ENCODE results near the gene SRRM2. TPM values are rescaled to one million over a fixed set of nuclear protein-coding genes. Genes with fewer than 3 reads are reported as not detected.

The SRRM2 gene
- total and polyA plus RNA-seq, 2 donors: 115 to 481 TPM

DNA sequence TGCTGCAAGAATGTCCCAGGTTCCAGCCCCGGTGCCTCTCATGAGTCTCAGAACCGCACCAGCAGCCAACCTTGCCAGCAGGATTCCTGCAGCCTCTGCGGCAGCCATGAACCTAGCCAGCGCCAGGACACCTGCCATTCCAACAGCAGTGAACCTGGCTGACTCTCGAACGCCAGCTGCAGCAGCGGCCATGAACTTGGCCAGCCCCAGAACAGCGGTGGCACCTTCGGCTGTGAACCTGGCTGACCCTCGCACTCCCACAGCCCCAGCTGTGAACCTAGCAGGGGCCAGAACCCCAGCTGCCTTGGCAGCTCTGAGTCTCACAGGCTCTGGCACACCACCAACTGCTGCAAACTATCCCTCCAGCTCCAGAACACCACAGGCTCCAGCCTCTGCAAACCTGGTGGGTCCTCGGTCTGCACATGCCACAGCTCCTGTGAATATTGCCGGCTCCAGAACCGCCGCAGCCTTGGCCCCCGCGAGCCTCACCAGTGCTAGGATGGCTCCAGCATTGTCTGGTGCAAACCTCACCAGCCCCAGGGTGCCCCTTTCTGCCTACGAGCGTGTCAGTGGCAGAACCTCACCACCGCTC, 14.8 kb downstream of the SRRM2 start:
- no peak for DNase-seq (ENCODE audit: extremely low spot score)
- 91% methylated on average over 19 of the region's 19 CpGs for WGBS
- Histone ChIP-seq H3K4me1 (ENCODE audit: insufficient read depth) (no peaks in the 10 kb centered on the region), H3K36me3 (ENCODE audit: insufficient read depth) (peaks cover 11% of the 10 kb centered on the region), H3K27ac (ENCODE audit: low read depth) (no peak overlapping the region), H3K4me3 (ENCODE audit: low read depth, low read length) (no peak overlapping the region)

GRCh38 chr16:2767891-2768290, 15.5 kb downstream of the SRRM2 start:
- H3K36me3 ChIP-seq (ENCODE audit: insufficient read depth): peaks cover 11% of the 10 kb centered on the region

GRCh38 chr16:2768403-2769089, 16.1 kb downstream of the SRRM2 start:
- no peak overlapping the region for H3K4me3 ChIP-seq (ENCODE audit: low read depth, low read length)
- H3K36me3 ChIP-seq (ENCODE audit: insufficient read depth): peaks cover 8% of the 10 kb centered on the region
- no peak for DNase-seq (ENCODE audit: extremely low spot score)
- WGBS: 78% methylated on average over 17 of the region's 17 CpGs
- H3K4me1 ChIP-seq (ENCODE audit: insufficient read depth): no peaks in the 10 kb centered on the region
- H3K27ac ChIP-seq (ENCODE audit: low read depth): no peak overlapping the region

More at GRCh38 chr16:2767891-2768290, 15.5 kb downstream of the SRRM2 start:
- no peak for DNase-seq (ENCODE audit: extremely low spot score)
- 69% methylated on average over 14 of the region's 14 CpGs for WGBS
- no peak overlapping the region for H3K27ac ChIP-seq (ENCODE audit: low read depth)
- no peaks in the 10 kb centered on the region for H3K4me1 ChIP-seq (ENCODE audit: insufficient read depth)
- no peak overlapping the region for H3K4me3 ChIP-seq (ENCODE audit: low read depth, low read length)

DNA sequence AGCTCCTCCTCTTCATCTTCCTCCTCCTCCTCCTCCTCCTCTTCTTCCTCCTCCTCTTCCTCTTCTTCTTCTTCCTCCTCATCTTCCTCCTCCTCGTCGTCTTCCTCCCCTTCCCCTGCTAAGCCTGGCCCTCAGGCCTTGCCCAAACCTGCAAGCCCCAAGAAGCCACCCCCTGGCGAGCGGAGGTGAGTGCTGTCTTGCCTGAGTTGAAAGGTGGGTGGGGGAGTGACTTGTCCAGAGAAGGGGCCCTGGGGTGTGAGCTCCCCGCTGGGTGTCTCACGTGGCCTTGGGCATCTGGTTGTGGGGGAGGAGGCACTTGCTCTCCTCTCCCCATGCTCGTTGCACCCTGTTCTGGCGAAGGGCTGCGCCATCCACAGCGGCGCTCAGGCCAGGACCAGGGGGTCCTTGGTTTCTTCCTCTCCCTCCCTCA, 16.7 kb downstream of the SRRM2 start:
- no peak overlapping the region for H3K4me3 ChIP-seq (ENCODE audit: low read depth, low read length)
- H3K36me3 ChIP-seq (ENCODE audit: insufficient read depth): peaks cover 8% of the 10 kb centered on the region
- H3K4me1 ChIP-seq (ENCODE audit: insufficient read depth): no peaks in the 10 kb centered on the region
- 83% methylated on average over 11 of the region's 11 CpGs for WGBS
- DNase-seq (ENCODE audit: extremely low spot score): no peak
- H3K27ac ChIP-seq (ENCODE audit: low read depth): no peak overlapping the region

- 76% methylated on average over 14 of the region's 14 CpGs for WGBS
- no peak overlapping the region for H3K4me3 ChIP-seq (ENCODE audit: low read depth, low read length)
- no peak for DNase-seq (ENCODE audit: extremely low spot score)
- peaks cover 8% of the 10 kb centered on the region for H3K36me3 ChIP-seq (ENCODE audit: insufficient read depth)
- no peaks in the 10 kb centered on the region for H3K4me1 ChIP-seq (ENCODE audit: insufficient read depth)
- no peak overlapping the region for H3K27ac ChIP-seq (ENCODE audit: low read depth)
Measured at GRCh38 chr16:2769675-2770056, 17.2 kb downstream of the SRRM2 start.

- 82% methylated on average over 32 of the region's 32 CpGs for WGBS
- H3K27ac ChIP-seq (ENCODE audit: low read depth): no peak overlapping the region
- no peak overlapping the region for H3K4me3 ChIP-seq (ENCODE audit: low read depth, low read length)
- no peaks in the 10 kb centered on the region for H3K4me1 ChIP-seq (ENCODE audit: insufficient read depth)
- H3K36me3 ChIP-seq (ENCODE audit: insufficient read depth): peaks cover 8% of the 10 kb centered on the region
- no peak for DNase-seq (ENCODE audit: extremely low spot score)
Measured at GRCh38 chr16:2770057-2770951, 17.9 kb downstream of the SRRM2 start.

- no peak for DNase-seq (ENCODE audit: extremely low spot score)
- H3K27ac ChIP-seq (ENCODE audit: low read depth): no peak overlapping the region
- H3K4me1 ChIP-seq (ENCODE audit: insufficient read depth): no peaks in the 10 kb centered on the region
- peaks cover 8% of the 10 kb centered on the region for H3K36me3 ChIP-seq (ENCODE audit: insufficient read depth)
- WGBS: 64% methylated on average over 18 of the region's 18 CpGs
- no peak overlapping the region for H3K4me3 ChIP-seq (ENCODE audit: low read depth, low read length)
Measured at GRCh38 chr16:2771496-2772402, 19.3 kb downstream of the SRRM2 start.

DNA sequence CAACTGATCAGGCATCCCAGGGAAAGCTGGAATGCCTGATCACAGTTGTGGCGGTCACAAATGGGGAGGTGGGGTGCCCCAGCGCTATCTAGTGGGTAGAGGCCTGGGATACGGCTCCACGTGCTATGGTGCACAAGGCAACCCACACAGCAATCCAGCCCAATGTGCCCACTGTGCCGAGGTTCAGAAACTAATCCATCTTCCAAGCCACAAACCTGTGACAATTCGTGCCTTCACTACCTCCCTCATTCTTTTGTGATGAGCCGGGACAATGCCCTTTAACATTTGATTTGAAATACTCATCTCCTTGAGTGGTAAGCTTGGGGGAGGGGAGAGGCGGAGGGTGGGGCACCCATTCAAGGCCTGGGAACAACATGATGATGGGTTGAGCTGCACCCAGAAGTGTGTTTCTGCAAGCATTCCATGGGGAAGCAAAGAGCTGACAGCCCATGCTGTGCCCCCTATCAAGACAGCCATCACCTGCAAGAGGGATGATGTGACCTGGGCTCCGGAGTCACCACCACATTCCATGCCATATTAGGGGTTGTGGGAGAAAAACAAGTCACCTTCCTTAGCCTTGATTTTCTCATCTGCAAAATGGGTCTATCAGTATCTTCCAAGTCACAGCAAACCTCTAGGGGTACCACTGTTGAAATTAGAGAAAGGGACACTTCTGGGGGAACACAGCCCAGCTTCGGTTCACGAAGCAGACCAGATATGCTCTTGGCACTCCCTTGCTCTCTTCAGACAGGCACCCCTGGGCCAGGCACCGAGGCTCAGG, 20.9 kb downstream of the SRRM2 start:
- Histone ChIP-seq H3K36me3 (ENCODE audit: insufficient read depth) (peaks cover 5% of the 10 kb centered on the region), H3K4me3 (ENCODE audit: low read depth, low read length) (no peak overlapping the region), H3K4me1 (ENCODE audit: insufficient read depth) (no peaks in the 10 kb centered on the region), H3K27ac (ENCODE audit: low read depth) (no peak overlapping the region)
- WGBS: 79% methylated on average over 12 of the region's 12 CpGs
- no peak for DNase-seq (ENCODE audit: extremely low spot score)

DNA sequence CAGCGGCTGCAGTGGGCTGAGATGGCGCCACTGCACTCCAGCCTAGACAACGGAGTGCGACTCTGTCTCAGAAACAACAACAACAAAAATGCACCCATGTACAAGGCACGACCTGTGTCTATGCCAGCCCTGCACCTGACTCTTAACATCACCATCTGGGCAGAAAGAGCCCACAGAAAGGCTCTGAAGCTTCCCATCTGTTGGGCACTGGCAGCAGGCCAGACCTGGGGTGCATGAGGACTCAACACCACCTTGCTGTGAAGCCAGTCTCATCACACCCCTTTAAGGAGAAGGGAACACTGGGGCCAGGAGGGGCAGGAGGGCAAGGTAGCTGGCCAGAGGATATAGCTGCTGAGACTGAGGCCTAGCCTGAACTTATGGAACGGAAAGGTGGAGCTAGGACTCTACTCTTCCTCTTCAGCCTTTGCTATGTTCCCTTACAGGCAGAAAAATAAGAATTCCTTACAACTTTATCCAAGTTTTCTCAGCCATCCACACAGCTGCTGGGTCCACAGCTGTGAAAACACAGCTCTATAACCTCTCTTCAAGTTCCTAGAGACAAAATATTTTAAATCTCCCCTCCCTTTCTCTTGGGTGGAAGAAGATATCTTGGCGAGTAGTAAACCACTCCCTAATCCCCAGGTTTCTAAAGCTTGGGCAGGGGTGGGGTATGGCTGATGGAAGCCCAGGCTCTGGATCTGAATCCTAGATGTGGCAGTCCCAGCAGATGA, 21.9 kb downstream of the SRRM2 start:
- H3K4me1 ChIP-seq (ENCODE audit: insufficient read depth): no peaks in the 10 kb centered on the region
- DNase-seq (ENCODE audit: extremely low spot score): no peak

DNA sequence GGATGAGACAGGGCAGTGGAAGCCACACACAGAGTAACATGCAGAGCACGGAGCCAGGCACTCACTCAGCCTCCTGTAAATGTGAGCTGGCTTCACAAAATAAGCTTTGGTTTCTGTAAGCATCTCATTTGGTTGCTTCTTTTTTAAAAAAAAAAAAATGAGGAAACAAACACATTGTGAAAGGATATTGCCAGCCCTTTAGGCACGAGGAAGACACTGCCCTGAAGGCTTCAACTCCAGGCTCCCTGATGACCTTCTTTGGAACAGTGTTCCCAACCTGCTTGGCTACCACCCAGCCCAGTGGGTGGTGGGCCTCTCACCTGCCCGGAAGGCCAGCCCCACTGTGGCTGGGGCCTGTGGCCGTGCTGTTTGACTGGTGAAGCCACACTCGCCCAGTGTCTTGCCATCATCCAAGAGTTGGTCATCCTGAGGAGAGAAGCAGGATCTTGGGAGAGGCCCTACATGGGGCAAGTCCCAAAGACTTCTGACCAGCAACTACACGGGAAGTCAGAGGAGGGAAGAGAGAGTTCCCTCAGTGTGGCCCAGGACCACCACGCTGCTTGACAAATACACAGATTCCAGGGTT, 22.8 kb downstream of the SRRM2 start:
- no peaks in the 10 kb centered on the region for H3K36me3 ChIP-seq (ENCODE audit: insufficient read depth)
- DNase-seq (ENCODE audit: extremely low spot score): no peak
- 79% methylated on average over 7 of the region's 7 CpGs for WGBS
- no peak overlapping the region for H3K4me3 ChIP-seq (ENCODE audit: low read depth, low read length)
- H3K4me1 ChIP-seq (ENCODE audit: insufficient read depth): no peaks in the 10 kb centered on the region
- H3K27ac ChIP-seq (ENCODE audit: low read depth): no peak overlapping the region

More for the DNA sequence above, 21.9 kb downstream of the SRRM2 start:
- Histone ChIP-seq H3K4me3 (ENCODE audit: low read depth, low read length) (no peak overlapping the region), H3K36me3 (ENCODE audit: insufficient read depth) (peaks cover 5% of the 10 kb centered on the region), H3K27ac (ENCODE audit: low read depth) (no peak overlapping the region)
- 69% methylated on average over 7 of the region's 7 CpGs for WGBS

DNA sequence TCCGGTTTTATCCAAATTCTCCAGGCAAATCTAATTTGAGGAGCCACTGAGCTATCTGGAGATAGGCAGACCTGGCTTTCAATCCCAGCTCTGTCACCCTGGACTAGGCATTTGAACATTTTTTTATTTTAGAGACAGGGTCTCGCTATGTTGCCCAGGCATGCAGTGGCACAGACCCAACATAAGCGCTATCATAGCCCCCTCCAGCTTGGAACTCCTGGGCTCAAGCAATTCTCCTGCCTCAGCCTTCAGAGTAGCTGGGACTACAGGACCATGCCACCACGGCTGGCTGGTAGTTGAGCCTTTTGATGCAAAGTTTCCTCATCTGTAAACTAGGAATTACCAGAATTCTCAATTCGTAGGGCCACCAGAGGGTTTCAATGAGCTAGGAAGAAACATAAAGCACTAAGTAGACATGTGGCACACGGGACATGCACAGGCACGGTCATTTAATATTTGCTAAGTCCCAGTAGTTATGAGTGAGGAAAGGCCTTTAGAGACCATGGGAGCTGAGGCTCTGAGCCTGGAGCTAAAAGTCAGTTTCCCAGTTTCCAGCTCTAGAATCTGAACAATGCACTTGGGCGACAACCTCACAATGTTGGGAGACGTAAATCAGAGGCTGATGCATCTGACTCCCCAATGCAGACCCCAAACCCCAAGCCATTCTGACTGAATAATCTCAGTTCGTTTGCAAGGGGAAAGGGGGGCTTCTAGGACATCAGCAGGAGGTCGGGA, 23.5 kb downstream of the SRRM2 start:
- 44% methylated on average over 11 of the region's 11 CpGs for WGBS
- no peaks in the 10 kb centered on the region for H3K36me3 ChIP-seq (ENCODE audit: insufficient read depth)
- H3K4me1 ChIP-seq (ENCODE audit: insufficient read depth): no peaks in the 10 kb centered on the region
- H3K4me3 ChIP-seq (ENCODE audit: low read depth, low read length): peak overlapping the region; percentile 93
- no peak for DNase-seq (ENCODE audit: extremely low spot score)
- no peak overlapping the region for H3K27ac ChIP-seq (ENCODE audit: low read depth)

All from urinary bladder (tissue), 4 donors.